Thymus (tissue), 11 donors: ENCODE results near the gene ATF3. TPM values are rescaled to one million over a fixed set of nuclear protein-coding genes. Genes with fewer than 3 reads are reported as not detected.

Experiments used
- DNase-seq, 9 donors: peaks; one replicate each; pipeline ENCODE4 v3.0.0-alpha.2; 2013; ENCODE audit warnings: low spot score in 9 of 9, low read depth in 6 of 9, missing footprints in 1 of 9
- H3K27ac ChIP-seq, 2 donors: one replicate each; pipeline ENCODE4 v1.5.1; 2013; ENCODE audit warnings: control low read depth in 1 of 2, low read depth in 1 of 2, low read length in 1 of 2, mild to moderate bottlenecking in 1 of 2, moderate library complexity in 1 of 2
- H3K27me3 ChIP-seq, 2 donors: one replicate each; pipeline ENCODE4 v1.5.1; 2013; ENCODE audit warnings: low read length in 1 of 2; ENCODE audit not compliant: control insufficient read depth in 2 of 2, insufficient read depth in 1 of 2
- H3K36me3 ChIP-seq, 2 donors: one replicate each; pipeline ENCODE4 v1.5.1; 2013; ENCODE audit warnings: low read length in 1 of 2, mild to moderate bottlenecking in 1 of 2, moderate library complexity in 1 of 2; ENCODE audit not compliant: control insufficient read depth in 2 of 2, insufficient read depth in 2 of 2
- H3K4me1 ChIP-seq, 2 donors: one replicate each; pipeline ENCODE4 v1.5.1; 2013; ENCODE audit warnings: low read length in 2 of 2; ENCODE audit not compliant: control insufficient read depth in 2 of 2, insufficient read depth in 2 of 2
- H3K4me3 ChIP-seq, 2 donors: one replicate each; pipeline ENCODE4 v1.5.1; 2013; ENCODE audit warnings: low read length in 2 of 2, control low read depth in 1 of 2, mild to moderate bottlenecking in 1 of 2
- H3K9me3 ChIP-seq, 2 donors: one replicate each; pipeline ENCODE4 v1.5.1; 2013; ENCODE audit warnings: low read length in 1 of 2, mild to moderate bottlenecking in 1 of 2; ENCODE audit not compliant: control insufficient read depth in 2 of 2, insufficient read depth in 1 of 2
- WGBS: extraction: QIAGEN DNeasy Blood & Tissue Kit; methylation state at CpG from one replicate; pipeline ENCODE4 v1.1.7; 2013; 5-methylcytosine and 5-hydroxymethylcytosine counted together
- polyA plus RNA-seq: library from polyadenylated mRNA; stranded (reverse); fragments of 200-250 nt; gene quantifications from one replicate; pipeline ENCODE4 v1.2.3, GENCODE V29; 2013
- total RNA-seq: library from RNA; stranded (reverse); fragments of 120-200 nt; gene quantifications from one replicate; pipeline ENCODE4 v1.2.4, GENCODE V29; 2013
- donor health status: healthy.

The ATF3 gene
- total and polyA plus RNA-seq, 2 donors: 4.4 to 34.6 TPM

DNA sequence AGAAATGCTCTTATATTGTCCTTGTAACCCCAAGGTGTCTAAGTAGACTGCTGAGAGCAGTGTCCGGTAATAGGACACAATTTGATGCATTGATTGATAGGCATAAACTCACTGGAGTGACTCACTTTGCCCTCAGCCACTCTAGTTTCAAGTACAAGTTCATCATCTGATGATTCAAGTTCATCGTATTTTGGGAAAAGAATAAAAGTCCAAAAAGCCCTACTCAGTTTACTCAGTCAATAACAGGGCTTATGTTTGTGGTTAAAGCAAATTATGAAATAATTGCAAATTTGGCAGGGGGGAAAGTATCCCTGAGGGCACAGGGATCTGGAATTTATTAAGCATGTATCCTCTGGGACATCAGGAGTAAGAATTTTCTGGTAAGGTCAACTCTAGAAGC is 7.6 kb upstream of the ATF3 start:
- H3K27ac ChIP-seq: no peak overlapping the region
- H3K4me1 ChIP-seq: peaks cover 6 to 14% of the 10 kb centered on the region in 2 donors
- no peaks in the 10 kb centered on the region for H3K36me3 ChIP-seq
- no peak for DNase-seq
- 92% methylated on average over 2 of the region's 2 CpGs for WGBS
- no peak overlapping the region for H3K4me3 ChIP-seq
- no peaks in the 10 kb centered on the region for H3K9me3 ChIP-seq
- H3K27me3 ChIP-seq: peaks cover 35 to 56% of the 10 kb centered on the region in 2 donors

DNA sequence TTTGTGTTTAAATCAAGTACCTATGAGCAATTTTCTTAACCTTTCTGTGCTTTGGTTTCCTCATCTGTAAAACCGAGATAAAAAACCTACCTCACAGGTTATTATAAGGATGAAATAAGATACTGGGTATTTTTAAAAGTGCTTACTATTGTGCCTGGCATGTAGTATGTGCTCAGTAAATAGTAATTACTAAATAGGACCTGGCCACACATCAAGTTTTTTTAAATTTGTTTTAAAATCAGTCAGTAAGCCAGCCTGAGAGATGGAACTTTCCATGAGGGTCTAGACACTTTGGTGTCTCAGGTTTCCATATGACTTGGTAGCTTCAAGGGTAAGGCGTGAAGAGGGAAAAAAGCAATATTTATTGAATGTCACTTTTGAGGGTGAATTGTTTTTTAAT is 7.0 kb upstream of the ATF3 start:
- Histone ChIP-seq H3K27ac (no peak overlapping the region), H3K4me3 (no peak overlapping the region), H3K27me3 (peaks cover 39 to 61% of the 10 kb centered on the region in 2 donors), H3K4me1 (peaks cover 4 to 17% of the 10 kb centered on the region in 2 donors), H3K9me3 (no peaks in the 10 kb centered on the region), H3K36me3 (no peaks in the 10 kb centered on the region)
- WGBS: 94% methylated on average over 2 of the region's 2 CpGs
- no peak for DNase-seq

DNA sequence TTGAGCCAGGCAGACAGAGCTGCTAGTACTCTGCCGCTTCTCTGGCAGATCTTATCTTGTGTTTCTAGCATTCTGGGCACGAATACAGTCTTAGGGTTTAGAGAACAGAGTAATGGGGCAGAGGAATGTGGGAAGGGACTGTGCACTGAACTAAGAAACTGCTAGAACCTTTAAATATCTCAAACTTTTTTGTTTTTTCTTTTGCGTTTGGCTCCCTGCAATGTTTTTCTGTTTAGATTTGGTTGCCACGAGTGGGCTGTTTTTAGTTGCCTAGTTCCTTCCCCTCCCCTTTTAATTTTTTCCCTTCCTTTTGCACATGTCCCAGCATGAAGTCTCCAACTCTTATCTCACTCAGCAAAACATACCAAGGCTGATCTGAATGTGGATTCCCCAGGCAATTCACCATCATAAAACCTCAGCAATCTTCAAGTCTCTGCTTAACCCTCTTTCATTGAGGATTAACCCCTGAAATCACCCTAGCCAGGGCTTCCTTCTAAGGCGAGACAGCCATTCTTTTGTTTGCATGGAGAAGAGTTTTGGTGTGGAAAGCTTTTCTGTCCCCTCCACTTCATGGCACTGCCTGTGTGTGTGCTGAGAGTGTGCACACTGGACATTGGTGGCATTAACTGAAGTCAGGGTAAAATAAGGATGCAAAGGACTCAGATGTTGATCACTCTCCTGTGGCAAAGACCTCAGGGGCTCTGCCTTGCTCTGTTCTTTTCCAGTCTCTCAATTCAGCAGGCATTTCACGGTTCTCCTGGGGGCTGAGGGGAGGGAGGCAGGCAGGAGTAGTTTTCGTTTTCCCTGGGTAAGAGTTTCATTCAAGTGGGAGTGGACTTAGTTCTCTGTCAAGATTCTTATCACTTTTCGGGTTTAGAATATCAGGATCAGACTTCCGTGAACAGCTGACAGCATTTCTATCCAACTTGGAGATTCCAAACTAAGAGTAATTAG is 2.8 kb upstream of the ATF3 start:
- WGBS: 30% methylated on average over 9 of the region's 9 CpGs
- Histone ChIP-seq H3K4me1 (peaks cover 9 to 42% of the 10 kb centered on the region in 2 donors), H3K36me3 (no peaks in the 10 kb centered on the region), H3K27ac (no peak overlapping the region), H3K9me3 (peaks cover 0 to 13% of the 10 kb centered on the region in 2 donors), H3K4me3 (no peak overlapping the region), H3K27me3 (peaks cover 70 to 93% of the 10 kb centered on the region in 2 donors)
- DNase-seq: peak in 1 of 9 donors; percentile 41

DNA sequence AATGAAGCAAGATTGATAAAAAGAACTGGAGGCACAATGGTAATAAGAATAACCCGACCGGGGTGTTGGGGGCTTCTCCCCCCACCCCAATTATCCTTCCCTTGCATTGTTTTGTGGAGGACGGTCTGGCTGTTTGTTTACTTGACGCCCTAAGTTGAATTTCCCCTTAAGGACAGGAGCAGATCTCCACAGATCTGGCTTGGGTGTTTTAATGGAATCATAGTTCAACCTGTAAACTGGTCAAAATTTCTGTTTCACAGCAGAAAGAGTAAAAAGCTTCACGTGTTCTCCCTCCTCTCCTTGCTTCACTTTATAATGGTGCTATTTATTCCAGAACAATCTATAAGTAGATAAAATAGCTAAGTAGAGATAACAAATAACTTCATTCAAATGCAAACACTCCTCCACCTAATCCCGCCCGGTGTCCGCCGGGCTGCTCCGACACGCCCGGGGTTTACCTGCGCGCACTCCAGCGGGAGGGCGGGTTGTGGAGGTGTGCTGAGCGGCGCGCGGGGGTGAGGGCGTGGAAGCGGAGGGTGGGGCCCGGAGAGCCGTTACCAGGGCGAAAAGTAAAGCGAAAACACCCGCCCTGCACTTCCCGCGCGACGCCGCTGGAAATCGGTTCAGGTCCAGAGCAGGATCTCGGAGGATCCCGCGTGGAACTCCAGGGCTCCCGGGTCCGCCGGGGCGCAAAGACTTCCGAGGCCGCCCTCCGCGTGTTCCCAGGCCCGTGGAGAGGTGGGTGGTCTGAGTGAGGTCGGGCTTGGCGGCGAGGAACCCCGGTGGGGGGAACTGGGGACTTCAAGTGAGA is 2.0 kb upstream of the ATF3 start:
- peak overlapping the region; percentile 47 to 55 for H3K4me3 ChIP-seq
- H3K36me3 ChIP-seq: no peaks in the 10 kb centered on the region
- H3K4me1 ChIP-seq: peaks cover 9 to 42% of the 10 kb centered on the region in 2 donors
- peak in 2 of 9 donors; percentile 36 to 54 for DNase-seq
- 3% methylated on average over 49 of the region's 49 CpGs for WGBS
- no peak overlapping the region for H3K27ac ChIP-seq
- peaks cover 71 to 98% of the 10 kb centered on the region in 2 donors for H3K27me3 ChIP-seq
- H3K9me3 ChIP-seq: peaks cover 0 to 13% of the 10 kb centered on the region in 2 donors

DNA sequence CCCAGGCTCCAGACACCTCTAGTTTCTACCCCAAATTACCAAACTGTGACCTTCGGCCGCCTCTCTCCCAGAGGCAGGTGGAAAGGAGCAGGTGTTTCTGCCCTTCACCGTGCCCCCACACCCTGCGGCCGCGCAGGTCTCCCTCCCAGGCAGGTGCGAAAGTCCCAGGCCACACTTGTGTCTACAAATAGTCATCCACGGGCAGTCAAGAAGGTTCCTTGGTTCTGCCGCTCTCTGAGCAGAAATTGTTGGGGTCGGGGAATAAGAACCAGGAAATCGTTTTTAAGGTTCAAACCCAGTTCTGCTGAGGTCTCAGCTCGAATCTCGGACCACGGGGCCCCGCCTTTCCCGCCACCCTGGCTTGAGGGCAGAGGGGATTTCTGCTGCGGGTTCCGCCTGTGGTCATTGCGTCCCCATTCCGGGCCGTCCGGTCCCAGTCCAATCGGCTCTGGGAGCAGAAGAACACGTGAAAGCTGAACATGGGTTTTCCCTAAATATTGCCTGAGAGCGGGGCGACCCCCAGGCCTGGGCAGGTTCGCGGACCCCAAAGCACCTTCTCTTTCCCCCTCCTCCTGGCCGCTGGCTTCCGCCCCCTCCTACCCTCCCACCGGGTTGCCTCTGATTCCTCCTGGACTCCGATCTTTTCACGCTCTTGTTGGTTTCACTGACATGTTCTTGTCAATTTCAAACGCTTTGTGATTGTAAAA is 1.2 kb upstream of the ATF3 start:
- H3K27me3 ChIP-seq: peaks cover 67 to 91% of the 10 kb centered on the region in 2 donors
- peak overlapping the region; percentile 55 to 76 for H3K4me3 ChIP-seq
- H3K4me1 ChIP-seq: peaks cover 9 to 42% of the 10 kb centered on the region in 2 donors
- WGBS: 1% methylated on average over 34 of the region's 34 CpGs
- no peak overlapping the region for H3K27ac ChIP-seq
- H3K9me3 ChIP-seq: peaks cover 0 to 13% of the 10 kb centered on the region in 2 donors
- DNase-seq: peak in 2 of 9 donors; percentile 23 to 41
- H3K36me3 ChIP-seq: no peaks in the 10 kb centered on the region

DNA sequence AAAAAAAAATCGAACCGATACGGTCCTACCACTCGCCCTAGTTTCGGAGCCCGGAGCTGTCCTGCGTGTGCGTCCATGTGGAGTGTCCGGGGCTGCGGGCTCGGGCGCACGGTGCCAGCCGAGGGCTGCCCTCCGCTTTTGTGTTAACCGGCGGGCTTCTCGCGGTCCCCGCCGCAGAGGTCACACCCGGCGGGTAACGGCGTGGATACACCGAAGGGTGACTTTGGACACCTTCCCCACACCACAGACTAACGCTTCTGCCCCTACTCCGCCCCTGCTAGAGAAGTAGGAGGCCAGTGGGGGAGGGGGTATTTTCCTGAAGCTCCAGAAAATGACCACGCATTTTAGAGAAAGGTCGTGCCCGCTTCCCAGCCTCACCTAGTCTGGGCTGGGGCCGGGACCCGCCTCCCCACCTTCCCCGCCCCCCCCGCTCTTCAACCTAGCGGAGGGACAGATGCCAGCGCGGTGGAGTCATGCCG is 609 bp upstream of the ATF3 start:
- DNase-seq: peak in 2 of 9 donors; percentile 9 to 38
- peak overlapping the region; percentile 55 to 76 for H3K4me3 ChIP-seq
- WGBS: under 1% methylated on average over 39 of the region's 39 CpGs
- H3K27me3 ChIP-seq: peaks cover 63 to 85% of the 10 kb centered on the region in 2 donors
- H3K27ac ChIP-seq: peak overlapping the region; percentile 53 to 64
- peaks cover 0 to 13% of the 10 kb centered on the region in 2 donors for H3K9me3 ChIP-seq
- no peaks in the 10 kb centered on the region for H3K36me3 ChIP-seq
- peaks cover 9 to 42% of the 10 kb centered on the region in 2 donors for H3K4me1 ChIP-seq

DNA sequence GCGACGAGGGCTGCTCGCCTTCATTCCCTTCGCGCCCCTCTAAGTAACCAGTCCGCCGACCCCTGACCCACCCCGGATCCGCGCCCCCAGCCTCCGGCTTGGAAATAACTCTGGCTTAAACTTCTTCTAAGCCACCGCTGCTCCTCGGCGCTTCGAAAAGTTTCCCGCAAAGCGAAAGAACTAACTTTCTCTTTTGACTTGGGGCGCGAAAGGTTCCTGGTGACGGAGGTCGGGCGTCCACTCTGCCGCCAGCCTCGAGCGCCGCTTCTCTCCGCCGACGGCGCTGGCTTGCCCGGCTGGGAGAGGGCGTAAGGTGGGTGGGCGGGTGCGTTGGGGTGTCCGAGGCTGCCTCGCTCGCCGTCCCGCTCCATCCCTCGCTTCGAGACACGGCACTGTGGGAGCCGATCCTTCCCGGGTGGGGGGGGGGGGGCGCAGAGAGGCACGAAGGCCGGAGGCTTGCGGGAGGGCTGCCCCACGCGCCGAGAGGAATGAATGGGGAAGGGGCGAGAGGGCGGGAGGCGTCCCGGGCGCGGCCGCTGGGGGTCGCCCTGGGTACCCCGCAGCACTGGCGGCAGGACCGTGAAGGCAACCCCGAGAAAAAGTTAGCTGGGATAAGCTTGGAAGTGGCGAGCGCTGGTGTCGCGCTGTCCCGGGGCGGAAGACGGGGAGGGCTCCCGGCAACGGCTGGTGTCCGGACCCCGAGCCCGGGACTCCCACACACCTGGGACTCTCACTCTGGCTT is 569 bp downstream of the ATF3 start:
- DNase-seq: peak in 2 of 9 donors; percentile 36 to 69
- H3K9me3 ChIP-seq: peaks cover 0 to 13% of the 10 kb centered on the region in 2 donors
- peaks cover 9 to 45% of the 10 kb centered on the region in 2 donors for H3K4me1 ChIP-seq
- H3K27ac ChIP-seq: peak overlapping the region; percentile 55 to 91
- under 1% methylated on average over 75 of the region's 75 CpGs for WGBS
- H3K27me3 ChIP-seq: peaks cover 54 to 74% of the 10 kb centered on the region in 2 donors
- peak overlapping the region; percentile 55 to 76 for H3K4me3 ChIP-seq
- no peaks in the 10 kb centered on the region for H3K36me3 ChIP-seq
